ENCODE measurements around the gene BRD8.

DNA sequence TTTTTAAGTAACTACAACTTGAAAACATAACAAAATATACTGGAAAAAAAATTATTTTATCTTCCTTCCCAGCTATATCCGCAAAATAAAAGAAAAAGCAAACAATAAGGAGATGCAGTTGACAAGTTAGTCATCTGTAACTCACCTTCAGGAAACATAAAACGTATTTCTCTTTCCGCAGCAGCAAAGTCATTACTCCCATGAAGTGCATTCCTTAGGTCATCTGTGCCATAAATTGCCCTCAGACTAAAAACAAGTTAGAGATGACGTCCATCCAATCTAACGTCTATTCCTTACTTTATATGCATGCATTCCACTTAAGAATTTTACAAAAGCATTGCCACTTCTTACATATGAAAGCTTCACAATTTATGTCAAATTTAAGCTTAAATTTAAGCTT is 50.1 kb downstream of the BRD8 start:
- TF ChIP-seq, protein P1, sequence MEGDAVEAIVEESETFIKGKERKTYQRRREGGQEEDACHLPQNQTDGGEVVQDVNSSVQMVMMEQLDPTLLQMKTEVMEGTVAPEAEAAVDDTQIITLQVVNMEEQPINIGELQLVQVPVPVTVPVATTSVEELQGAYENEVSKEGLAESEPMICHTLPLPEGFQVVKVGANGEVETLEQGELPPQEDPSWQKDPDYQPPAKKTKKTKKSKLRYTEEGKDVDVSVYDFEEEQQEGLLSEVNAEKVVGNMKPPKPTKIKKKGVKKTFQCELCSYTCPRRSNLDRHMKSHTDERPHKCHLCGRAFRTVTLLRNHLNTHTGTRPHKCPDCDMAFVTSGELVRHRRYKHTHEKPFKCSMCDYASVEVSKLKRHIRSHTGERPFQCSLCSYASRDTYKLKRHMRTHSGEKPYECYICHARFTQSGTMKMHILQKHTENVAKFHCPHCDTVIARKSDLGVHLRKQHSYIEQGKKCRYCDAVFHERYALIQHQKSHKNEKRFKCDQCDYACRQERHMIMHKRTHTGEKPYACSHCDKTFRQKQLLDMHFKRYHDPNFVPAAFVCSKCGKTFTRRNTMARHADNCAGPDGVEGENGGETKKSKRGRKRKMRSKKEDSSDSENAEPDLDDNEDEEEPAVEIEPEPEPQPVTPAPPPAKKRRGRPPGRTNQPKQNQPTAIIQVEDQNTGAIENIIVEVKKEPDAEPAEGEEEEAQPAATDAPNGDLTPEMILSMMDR (IDR thresholded peaks at IDR 0.05): no peak
- no peak for TF ChIP-seq POLR2AphosphoS5 (IDR thresholded peaks at IDR 0.05; ENCODE audit: low read depth, low read length)

Measured in Panc1 (cell line).